ENCODE data around the gene DNAJC21. TPM values are rescaled to one million over a fixed set of nuclear protein-coding genes. Genes with fewer than 3 reads are reported as not detected.

The DNAJC21 gene
- 39.3 and 42.9 TPM in 2 replicates for total RNA-seq (2014; rRNA removed; shearing (Covaris generic))
- 25.7 and 32.4 TPM in 2 replicates for polyA plus RNA-seq (2014; cell fraction: nucleus; rRNA removed)

DNA sequence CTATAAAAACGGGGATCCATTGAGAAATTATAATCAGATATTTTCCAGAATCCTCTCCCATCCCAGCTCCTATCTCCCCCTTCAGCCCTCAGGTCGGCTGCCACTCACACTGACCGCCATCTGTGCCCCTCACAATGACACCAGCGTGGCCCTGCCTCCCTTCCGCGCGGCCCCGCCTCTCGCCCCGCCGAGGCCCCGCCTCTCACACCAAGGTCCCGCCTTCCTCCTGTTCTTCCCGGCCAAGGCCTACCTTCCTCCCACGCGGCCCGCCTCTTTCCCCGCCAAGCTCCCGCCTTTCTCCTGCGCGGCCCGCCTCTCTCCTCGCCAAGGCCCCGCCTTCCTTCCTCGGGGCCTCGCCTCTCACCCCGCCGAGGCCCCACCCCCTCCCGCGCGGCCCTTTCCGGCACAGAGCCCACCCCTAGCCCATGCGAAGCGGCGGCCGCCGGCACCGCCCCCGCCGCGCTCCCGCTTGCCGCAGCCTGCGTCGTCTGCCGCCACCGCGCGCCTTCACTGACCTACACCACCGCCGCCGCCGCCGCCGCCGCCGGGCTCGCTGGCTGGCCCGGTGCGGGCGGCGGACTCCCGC is at the start of gene DNAJC21:
Gene DNAJC21 (plus strand): TSS at position 426 of the 586 bp plus-strand sequence. CDS start 261 bp downstream, outside the sequence.
- peak; percentile 97 for DNase-seq (ENCODE audit: extremely low read depth, low read depth)

DNA sequence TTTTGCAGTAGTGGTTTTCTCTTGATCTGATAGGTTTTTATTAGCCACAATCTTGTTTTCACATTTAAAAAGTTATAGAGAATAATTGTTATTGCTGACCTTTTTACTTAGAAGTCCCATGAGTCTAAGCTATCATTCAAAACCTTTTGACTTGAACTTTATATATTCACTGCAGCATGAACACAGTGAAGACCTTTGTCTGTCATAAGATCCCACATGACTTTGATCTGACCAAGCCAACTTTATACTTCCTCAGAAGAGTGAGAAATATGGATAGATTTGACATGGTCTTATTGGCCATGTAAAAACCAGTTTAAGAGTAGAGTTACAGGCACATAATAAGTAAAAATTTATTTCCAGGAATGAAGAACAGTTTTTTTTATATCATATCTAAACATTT is 48.1 kb upstream of the DNAJC21 start:
- DNase-seq (ENCODE audit: extremely low read depth, low read depth) = no peak

DNA sequence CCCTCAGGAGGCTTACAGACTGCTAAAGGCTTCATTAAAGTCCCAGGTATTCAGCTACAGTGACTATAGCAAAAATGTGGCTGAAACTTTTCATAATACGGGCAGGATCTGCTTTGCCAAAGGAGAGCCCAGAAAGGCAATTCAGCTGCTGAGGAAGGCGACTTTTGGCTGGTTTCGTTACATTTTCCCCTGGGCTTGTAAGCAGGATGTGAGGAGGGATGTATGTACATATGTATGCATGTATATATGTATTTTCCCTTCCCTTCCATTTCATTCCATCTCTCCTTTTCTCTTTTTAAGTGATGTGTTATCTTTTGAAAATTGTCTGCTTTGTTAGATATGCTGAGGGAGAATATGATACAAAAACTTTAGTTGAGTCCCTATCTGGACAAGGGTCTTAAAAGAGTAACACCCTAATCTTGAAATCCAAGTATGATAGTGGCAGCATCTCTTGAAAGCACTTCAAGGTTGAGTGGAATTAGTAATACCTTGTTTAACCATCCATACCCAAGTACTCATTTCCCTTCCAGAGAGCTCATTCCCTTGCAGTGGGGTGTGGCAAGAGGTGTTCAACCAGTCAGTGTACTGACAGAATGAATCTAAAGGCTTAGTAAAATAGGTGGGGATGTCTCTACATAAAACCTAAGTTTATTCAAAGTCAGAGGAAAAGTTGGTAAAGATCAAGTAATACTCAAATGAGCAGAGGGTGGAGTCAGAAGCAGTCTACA is 42.8 kb upstream of the DNAJC21 start:
- DNase-seq (ENCODE audit: extremely low read depth, low read depth) = no peak

DNA sequence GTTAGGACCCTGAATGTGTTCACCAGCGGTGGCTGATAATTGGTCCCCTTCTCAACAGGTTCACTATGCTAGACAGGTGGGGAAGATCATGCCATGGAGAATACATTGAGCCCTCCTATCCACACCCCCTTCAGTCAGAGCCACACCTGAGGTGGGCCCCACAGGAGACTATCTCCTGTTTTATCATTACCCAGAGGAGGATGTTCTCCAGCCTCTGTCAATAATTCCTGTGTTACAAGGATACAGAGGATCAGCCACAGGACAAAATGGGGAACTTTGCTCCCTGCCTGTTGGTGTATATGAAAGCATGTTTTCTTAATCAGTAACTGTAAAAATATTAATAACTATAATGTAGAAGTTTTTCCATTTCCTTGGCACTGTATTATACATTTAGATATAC is 40.0 kb upstream of the DNAJC21 start:
- DNase-seq (ENCODE audit: extremely low read depth, low read depth) = no peak

DNA sequence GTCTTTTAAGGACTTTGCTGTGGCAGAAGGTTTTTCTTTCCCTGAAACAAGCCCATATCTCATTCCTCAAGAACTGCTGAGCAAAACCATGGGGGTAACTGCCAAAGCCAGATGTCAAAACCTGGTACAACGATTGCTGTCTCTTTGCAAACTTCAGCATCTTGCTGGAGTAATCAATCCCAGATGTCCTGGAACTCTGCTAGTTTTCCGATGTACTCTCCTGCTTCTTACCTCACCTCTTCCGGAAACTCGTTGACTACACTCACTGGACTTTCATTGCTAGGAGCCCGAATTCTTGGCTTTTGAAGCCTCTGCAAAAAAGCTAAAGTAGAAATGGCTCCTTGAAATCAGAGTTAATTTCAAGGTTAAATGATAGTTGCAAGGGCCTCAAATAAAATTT is 37.4 kb upstream of the DNAJC21 start:
- no peak for DNase-seq (ENCODE audit: extremely low read depth, low read depth)

DNA sequence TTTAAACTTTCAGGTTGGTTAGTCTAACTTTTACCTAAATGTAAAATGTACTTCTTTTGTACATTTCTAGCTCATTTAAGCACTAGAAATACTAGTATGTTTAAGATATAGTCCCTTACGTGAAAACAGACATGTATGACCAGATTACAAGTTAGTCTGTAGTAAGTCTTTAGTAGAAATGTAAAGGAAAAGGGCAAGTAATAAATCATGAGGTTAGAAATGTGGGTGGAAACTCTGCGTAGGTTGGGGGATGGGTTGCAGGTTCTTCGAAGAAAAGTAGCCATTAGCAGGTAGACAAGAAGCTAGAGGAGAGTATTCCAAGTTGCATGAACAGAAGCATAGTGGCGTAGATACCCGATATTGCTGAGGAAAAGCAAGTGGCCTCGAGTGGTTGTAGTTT is 36.9 kb upstream of the DNAJC21 start:
- no peak for DNase-seq (ENCODE audit: extremely low read depth, low read depth)

DNA sequence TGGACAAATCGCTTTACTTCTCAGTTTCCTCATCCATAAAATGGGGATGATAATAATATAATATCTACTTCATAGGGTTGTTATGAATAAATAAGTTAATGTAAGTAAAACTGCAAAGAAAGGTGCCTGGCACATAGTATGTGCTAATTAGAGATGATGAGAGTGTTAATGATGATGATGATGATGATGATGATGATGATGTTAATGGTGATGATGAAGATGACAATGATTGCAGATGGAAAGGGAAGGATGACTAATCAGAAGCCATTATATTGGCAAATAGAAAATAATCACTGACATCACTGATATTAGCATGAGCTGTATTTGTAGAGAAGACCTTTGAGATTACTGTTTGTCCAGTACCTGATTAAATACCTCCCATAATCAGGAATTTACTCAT is 34.6 kb upstream of the DNAJC21 start:
- no peak for DNase-seq (ENCODE audit: extremely low read depth, low read depth)

DNA sequence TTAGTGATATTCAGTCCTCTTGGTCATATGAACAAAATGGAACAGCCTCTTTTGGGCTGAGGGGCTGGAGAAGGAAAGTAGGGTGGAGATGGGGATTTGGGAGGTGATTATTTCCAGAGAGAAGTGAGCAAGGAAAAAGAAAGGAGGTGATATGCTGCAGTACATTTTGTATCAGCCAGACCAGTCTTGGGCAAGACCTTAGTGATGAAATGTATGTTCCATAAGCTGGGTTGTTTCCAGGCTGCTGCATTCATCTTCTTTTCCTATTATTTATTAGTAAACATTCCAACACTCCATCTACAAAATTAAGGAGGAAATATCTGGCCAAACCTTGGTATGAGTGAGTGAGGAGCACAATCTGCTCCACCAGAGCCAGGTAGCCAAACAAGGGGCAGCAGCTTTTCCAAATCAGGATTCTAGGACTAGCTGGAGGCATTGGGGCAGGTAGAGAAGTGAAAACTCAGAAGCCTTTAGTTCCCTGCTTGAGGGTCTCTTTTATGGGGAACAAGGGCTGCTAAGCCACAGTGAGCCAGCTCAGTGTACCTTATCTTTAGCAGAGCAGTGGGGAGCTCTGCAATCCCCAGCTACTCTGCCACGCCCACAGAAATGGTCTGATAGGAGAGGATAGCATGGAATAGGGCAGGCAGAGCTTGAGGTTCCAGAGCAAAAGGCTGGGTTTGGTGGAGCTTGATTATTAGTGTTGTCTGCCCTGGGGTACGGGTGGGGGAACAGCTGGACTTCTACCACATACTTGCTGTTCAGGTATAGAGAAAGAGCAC is 33.5 kb upstream of the DNAJC21 start:
- no peak for DNase-seq (ENCODE audit: extremely low read depth, low read depth)

DNA sequence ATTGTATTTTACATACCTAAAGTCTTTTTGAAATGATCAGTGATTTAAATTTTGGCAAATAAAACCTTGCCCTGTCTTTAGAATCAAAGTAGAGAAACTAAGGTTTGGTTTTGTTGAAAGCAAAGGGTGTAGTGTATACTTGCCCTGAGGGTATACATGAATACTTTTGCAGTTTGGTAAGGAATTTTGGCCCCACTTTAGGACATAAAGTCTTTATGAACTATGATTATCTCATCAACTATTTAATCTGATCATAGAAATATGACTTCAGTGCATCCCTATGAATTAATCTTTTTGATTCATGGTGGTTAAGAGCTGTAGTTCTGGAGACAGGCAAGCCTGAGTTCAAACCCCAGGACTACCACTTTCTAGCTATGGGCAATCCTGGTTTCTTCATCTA is 31.7 kb upstream of the DNAJC21 start:
- no peak for DNase-seq (ENCODE audit: extremely low read depth, low read depth)

DNA sequence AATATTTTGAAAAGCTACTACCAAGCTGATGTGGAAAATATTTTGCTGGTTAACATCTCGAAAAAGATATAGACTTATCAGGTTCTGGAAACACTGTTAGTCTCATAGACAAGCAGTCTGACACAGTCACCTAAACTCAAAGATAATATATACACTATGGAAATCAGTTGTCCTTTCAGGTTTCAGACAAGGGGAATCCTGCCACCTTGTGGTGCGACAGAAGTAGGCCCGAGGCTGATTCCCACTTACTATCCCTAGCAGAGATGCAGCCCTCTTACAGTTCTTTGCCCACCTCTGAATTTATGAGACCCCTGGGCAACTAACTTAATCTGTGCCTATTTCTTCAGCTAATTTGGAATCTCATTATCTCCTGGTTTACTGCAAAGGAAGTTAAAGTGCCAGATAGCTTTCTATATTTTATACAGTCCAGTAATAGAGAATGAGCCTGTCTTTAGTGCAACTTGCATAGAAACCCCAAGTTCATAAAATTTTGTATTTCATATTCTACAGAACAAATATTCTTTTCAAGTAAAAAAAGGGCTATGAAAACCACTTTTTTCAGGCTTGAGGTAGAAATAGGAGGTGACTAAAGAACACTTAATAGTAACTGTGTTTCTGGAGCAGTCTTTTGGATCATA is 31.0 kb upstream of the DNAJC21 start:
- DNase-seq (ENCODE audit: extremely low read depth, low read depth) = peak; percentile 59

DNA sequence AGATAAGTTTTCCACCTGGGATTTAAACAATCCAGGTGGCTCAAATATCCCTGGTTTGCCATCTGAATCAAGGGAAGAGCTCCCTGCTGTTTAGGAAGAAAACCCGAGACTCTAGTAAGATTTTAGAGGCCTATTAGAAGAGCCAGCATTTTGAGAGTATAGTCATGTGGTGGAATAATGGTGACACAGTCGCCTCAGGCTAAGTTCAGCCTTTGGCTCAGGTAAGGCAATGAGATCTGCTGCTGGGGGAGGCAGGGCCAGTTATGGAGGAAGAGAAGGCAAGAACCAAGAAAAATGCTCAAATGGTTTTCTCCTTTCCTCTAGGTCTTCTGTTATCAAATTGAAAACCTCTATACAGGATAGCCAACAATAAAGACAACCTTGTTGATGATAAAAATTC is 30.3 kb upstream of the DNAJC21 start:
- no peak for DNase-seq (ENCODE audit: extremely low read depth, low read depth)

DNA sequence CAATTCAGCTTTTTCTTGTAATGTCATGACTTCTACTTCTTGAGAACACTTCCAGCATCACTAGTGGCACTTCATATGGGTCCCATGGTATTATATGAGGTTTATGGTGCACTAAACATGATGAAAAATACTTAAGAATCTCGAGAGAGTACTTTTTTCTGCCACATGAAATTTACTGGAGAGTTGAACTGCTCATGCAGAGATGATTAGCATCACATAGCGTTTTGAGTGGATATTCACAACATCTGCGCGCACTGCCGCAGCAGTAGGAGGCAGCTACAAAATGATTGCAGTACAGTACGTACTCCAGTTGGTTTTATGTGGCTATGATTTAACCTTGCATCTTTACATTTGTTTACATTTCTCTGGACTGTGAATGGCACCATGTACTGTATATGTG is 28.7 kb upstream of the DNAJC21 start:
- no peak for DNase-seq (ENCODE audit: extremely low read depth, low read depth)

DNA sequence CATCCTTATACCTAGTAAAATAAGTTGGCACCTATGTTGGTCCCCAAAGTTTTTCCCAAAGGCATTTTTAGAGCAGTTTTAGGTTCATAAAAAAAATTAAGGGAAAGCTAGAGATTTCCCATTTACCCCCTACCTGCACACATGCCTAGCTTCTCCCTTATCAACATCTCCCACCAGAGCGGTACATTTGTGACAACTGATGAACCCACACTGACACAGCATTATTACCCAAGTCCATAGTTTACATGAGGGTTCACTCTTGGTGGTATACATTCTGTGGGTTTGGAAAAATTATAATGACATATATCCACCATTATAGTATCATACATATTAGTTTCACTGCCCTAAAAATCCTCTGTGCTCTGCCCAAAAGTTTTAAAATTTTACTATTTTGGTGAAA is 26.1 kb upstream of the DNAJC21 start:
- DNase-seq (ENCODE audit: extremely low read depth, low read depth) = no peak

DNA sequence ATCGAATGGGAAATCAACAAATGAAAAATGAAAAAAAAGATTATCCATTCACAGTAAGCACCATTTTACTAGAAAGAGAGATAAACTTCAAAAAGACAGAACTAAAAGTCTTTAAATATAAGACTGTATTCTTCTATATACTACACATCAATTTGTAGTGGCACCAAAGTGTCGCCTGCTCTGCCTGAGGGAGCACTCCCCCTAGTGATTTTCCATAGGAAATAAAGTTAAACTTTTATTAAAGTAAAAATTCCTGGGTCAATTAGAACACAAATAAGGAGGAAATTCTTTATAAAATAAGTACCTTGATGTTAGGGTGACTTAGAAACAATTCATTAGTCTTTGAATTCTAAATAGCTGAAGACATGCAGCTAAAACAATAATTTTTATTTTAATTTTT is 23.8 kb upstream of the DNAJC21 start:
- peak; percentile 11 for DNase-seq (ENCODE audit: extremely low read depth, low read depth)

DNA sequence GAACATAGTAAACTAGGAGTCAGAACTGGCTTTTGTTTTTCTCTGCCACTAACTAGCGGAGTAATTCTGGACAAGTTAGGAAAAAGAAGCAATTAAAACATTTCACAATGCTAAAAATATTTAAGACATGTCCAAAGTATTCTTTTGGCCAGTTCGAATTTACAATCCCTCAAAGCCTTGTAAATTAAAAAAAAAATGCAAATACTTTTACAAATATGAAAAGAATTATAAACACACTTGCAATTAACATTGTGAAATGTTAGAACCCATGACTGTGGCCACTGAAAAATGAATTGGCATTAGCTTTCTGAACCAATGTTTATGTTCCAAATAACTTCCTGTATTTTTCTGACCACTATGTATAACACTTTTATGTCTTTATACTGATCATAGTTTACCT is 16.3 kb upstream of the DNAJC21 start:
- DNase-seq (ENCODE audit: extremely low read depth, low read depth) = no peak

DNA sequence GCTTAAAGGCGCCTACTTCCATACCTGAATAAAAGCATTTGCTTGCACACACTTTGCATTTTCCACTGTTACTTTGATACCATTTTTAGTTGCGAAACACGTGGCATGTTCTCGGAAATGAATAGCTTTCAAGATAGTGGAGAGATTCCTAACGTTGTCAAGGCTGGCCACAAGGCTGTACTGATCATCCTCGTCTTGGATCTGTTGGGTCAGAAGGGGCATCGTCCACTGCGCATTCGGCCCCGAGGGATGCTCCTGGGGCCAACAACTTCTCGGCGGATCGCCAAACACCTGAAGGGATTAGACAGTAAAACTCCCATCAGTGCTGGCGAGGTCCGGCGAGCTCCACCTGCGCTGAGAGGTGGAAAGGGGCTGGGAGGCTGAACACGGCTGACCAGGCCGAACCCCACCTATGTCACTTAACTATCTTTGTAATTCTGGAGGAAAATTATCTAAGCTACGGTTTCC is 14.7 kb upstream of the DNAJC21 start:
- DNase-seq (ENCODE audit: extremely low read depth, low read depth) = peak; percentile 12

DNA sequence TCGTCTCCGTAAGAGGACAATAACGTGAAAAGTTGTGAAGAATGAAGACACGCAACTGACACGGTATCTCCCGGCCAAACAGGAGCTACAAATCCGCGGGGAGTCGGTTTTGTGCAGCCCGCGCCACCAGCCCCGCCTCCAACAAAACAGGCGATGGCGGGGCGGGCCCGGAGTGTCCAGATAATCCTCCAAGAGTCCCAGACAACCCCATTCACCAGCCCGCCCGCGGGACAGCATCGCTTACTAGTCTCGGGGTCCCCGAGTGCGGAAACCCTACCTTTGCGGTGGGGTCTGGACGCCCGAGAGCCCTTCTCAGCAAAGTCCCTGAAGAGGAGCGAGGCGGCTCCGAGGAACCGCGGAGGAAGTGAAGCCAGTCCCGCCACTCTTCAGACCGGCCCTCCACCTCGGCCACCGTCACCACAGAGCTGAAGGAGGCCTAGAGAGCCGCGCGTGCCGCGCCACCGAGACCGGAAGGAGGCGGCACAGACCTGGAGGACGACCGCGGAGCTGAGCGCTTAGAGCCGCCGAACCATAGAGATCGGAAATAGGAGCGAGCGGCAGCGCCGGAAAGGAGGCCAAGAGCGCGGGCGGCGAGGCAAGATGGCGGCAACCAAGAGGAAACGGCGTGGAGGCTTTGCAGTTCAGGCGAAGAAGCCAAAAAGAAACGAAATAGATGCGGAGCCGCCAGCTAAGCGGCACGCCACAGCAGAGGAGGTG is 14.1 kb upstream of the DNAJC21 start, which contains the start of the genes BRIX1 and RAD1:
Gene BRIX1 (plus strand): TSS at position 573 of the 717 bp plus-strand sequence. CDS start 28 bp downstream, at position 601.
Gene RAD1 (minus strand): TSS at position 366 of the 717 bp plus-strand sequence. CDS start 612 bp downstream, outside the sequence.
- DNase-seq (ENCODE audit: extremely low read depth, low read depth) = peak; percentile 95

DNA sequence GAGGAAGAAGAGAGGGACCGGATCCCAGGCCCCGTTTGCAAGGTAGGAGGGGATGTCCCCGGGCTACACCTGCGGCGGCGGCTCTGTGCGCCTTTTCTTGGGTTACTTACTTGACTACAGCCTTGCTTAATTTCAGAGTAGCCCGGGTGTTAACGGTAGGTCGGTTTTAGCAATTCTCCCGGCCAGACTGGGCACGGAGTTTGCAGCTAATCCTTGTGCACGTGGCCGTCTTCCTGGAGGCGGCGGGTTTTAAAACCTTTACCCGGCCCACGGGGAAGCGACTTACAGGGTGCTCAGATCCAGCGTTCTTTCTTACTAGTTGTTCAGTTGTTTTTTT is 13.5 kb upstream of the DNAJC21 start:
- no peak for DNase-seq (ENCODE audit: extremely low read depth, low read depth)

DNA sequence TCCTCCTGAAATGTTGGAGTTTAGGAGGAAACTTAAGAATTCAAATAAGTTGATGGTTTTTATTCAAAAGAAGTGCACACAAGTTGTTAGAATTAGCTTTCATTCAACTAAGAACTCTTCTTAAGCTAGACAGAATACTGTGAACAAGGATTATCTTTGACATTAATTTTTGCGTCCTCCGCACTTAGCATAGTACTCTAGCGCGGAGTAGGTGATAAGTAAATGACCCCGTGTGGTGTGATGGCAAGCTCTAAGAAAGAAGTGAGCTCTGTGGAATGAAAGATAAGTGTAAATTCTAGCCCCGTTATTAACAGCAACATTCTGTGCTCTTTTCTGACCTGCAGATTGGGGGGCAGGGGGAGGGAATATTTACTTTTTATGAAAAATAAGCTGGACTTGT is 12.8 kb upstream of the DNAJC21 start:
- DNase-seq (ENCODE audit: extremely low read depth, low read depth) = no peak

DNA sequence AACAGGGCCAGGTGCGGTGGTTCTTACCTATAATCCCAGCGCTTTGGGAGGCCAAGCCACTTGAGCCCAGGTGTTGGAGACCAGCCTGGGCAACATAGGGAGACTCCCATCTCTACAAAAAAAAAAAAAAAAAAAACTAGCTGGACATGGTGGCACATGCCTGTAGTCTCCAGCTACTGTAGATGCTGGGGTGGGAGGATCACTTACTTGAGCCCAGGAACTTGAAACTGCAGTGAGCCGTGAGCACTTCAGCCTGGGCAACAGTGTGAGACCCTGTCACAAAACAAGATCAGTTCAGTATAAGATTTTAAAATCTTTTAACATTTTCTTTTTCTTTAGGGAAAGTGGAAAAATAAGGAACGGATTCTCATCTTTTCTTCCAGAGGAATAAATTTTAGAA is 11.3 kb upstream of the DNAJC21 start:
- DNase-seq (ENCODE audit: extremely low read depth, low read depth) = no peak
